K562 (cell line): Measurements from ENCODE around the gene DLGAP1.

Experiments
- CCNT2 ChIP-seq: IDR thresholded peaks from 2 replicates; pipeline ENCODE4 v1.6.1; 2011; ENCODE audit warnings: borderline replicate concordance, low read depth, mild to moderate bottlenecking, moderate library complexity, mixed read lengths, low read length; ENCODE audit not compliant: insufficient read length; ENCODE audit errors: extremely low read depth
- EP300 ChIP-seq: IDR thresholded peaks from 2 replicates; pipeline ENCODE4 v1.6.1; 2012; ENCODE audit warnings: low read length, improper control_type of control experiment
- FOXJ3 ChIP-seq: sonication (generic); formaldehyde crosslinking; IDR thresholded peaks from 2 replicates; pipeline ENCODE4 v1.4.0; 2020; ENCODE audit warnings: mild to moderate bottlenecking, missing genetic modification reagents
- GATAD2A ChIP-seq: fragments of 450-650 bp; IDR thresholded peaks from 2 replicates; pipeline ENCODE4 v1.6.1; 2017
- MXD1 ChIP-seq: fragments of 250-450 bp; sonication (Bioruptor Pico); IDR thresholded peaks from 2 replicates; pipeline ENCODE4 v1.8.0; 2021; ENCODE audit warnings: borderline replicate concordance, mild to moderate bottlenecking, moderate library complexity; ENCODE audit not compliant: poor library complexity, severe bottlenecking
- POLR2AphosphoS5 ChIP-seq: IDR thresholded peaks from 2 replicates; pipeline ENCODE4 v1.6.1; 2011; ENCODE audit warnings: mild to moderate bottlenecking, low read depth, low read length, moderate library complexity; ENCODE audit not compliant: control insufficient read depth, insufficient read depth
- PREB ChIP-seq: sonication (generic); formaldehyde crosslinking; IDR thresholded peaks from 2 replicates; pipeline ENCODE4 v1.8.1; 2023; ENCODE audit warnings: mild to moderate bottlenecking, missing genetic modification reagents
- SIN3A ChIP-seq, 2 experiments: fragments of 150-350 bp in 1 of 2; IDR thresholded peaks; 2 replicates each; pipeline ENCODE4 v1.6.1; 2011 to 2016; ENCODE audit warnings: borderline replicate concordance in 2 of 2, low read depth in 2 of 2, low read length in 2 of 2, mild to moderate bottlenecking in 2 of 2, moderate library complexity in 2 of 2; ENCODE audit not compliant: control insufficient read depth in 1 of 2
- ZNF263 ChIP-seq: sonication (generic); formaldehyde crosslinking; IDR thresholded peaks from 2 replicates; pipeline ENCODE4 v1.8.0; 2022; ENCODE audit warnings: mild to moderate bottlenecking, missing genetic modification reagents, borderline replicate concordance
- ZNF282 ChIP-seq: sonication (generic); formaldehyde crosslinking; IDR thresholded peaks from 2 replicates; pipeline ENCODE4 v1.8.1; 2023; ENCODE audit warnings: missing genetic modification reagents

GRCh38 chr18:3863006-3863405 lies 592.1 kb downstream of the DLGAP1 start:
- TF ChIP-seq FOXJ3 (CRISPR knock-in tag) (no peak), MXD1 (CRISPR knock-in tag) (no peak), SIN3A (IDR thresholded peaks at IDR 0.05; ENCODE audit: borderline replicate concordance in 2 of 2, control insufficient read depth in 1 of 2, low read depth in 2 of 2, low read length in 2 of 2) (no peak), CCNT2 (no peak), PREB (no peak), POLR2AphosphoS5 (no peak), ZNF282 (CRISPR knock-in tag) (no peak), ZNF263 (CRISPR knock-in tag) (no peak), GATAD2A (no peak), EP300 (no peak)
